ENCODE measurements around the gene C3orf80.
A peak's percentile ranks its signal among the peaks of the same experiment; 100 is the strongest.
"Not testable (repeated sequence)": the region's sequence is repeated elsewhere in the genome, so short reads cannot be mapped to it uniquely, and the experiment has no call there.

Gene C3orf80

GRCh38 chr3:160196511-160197104, 28.6 kb upstream of the C3orf80 start:
- no peak for TF ChIP-seq CTCF (IDR thresholded peaks at IDR 0.05; ENCODE audit: control insufficient read depth, extremely low read depth, insufficient read depth)
- H3K4me3 ChIP-seq (ENCODE audit: low read depth, low read length): no peak overlapping the region
- DNase-seq (ENCODE audit: low read depth): no peak

GRCh38 chr3:160199108-160199507, 26.1 kb upstream of the C3orf80 start:
- H3K4me3 ChIP-seq (ENCODE audit: low read depth, low read length): no peak overlapping the region
- no peak for DNase-seq (ENCODE audit: low read depth)
- TF ChIP-seq CTCF (IDR thresholded peaks at IDR 0.05; ENCODE audit: control insufficient read depth, extremely low read depth, insufficient read depth): no peak

- no peak for TF ChIP-seq CTCF (IDR thresholded peaks at IDR 0.05; ENCODE audit: control insufficient read depth, extremely low read depth, insufficient read depth)
- DNase-seq (ENCODE audit: low read depth): no peak
- H3K4me3 ChIP-seq (ENCODE audit: low read depth, low read length): no peak overlapping the region
Observed at GRCh38 chr3:160200353-160200752, 24.9 kb upstream of the C3orf80 start.

- not testable (repeated sequence) for H3K4me3 ChIP-seq (ENCODE audit: low read depth, low read length); DNase-seq (ENCODE audit: low read depth)
Observed at GRCh38 chr3:160204396-160205011, 20.7 kb upstream of the C3orf80 start.

- no peak overlapping the region for H3K4me3 ChIP-seq (ENCODE audit: low read depth, low read length)
- TF ChIP-seq CTCF (IDR thresholded peaks at IDR 0.05; ENCODE audit: control insufficient read depth, extremely low read depth, insufficient read depth): no peak
- no peak for DNase-seq (ENCODE audit: low read depth)
Observed at GRCh38 chr3:160205606-160206005, 19.6 kb upstream of the C3orf80 start.

- H3K4me3 ChIP-seq (ENCODE audit: low read depth, low read length): no peak overlapping the region
- no peak for TF ChIP-seq CTCF (IDR thresholded peaks at IDR 0.05; ENCODE audit: control insufficient read depth, extremely low read depth, insufficient read depth)
- DNase-seq (ENCODE audit: low read depth): no peak
Observed at GRCh38 chr3:160210341-160210740, 14.9 kb upstream of the C3orf80 start.

GRCh38 chr3:160210799-160211221, 14.4 kb upstream of the C3orf80 start:
- no peak for DNase-seq (ENCODE audit: low read depth)
- H3K4me3 ChIP-seq (ENCODE audit: low read depth, low read length): no peak overlapping the region
- TF ChIP-seq CTCF (IDR thresholded peaks at IDR 0.05; ENCODE audit: control insufficient read depth, extremely low read depth, insufficient read depth): 0 out of 2 replicates have a peak, but pooled peaks have one; percentile 19

Data from LNCaP clone FGC (cell line).